ENCODE results near the gene CEP68.

The CEP68 gene

GRCh38 chr2:65057054-65057375, 799 bp downstream of the CEP68 start:
- no peak for DNase-seq (ENCODE audit: low read depth, low spot score)

- peak; percentile 38 for DNase-seq (ENCODE audit: low read depth, low spot score)
Measured at GRCh38 chr2:65057391-65058052, 1.3 kb downstream of the CEP68 start.

- DNase-seq (ENCODE audit: low read depth, low spot score) = no peak
Measured at GRCh38 chr2:65059071-65059470, 2.9 kb downstream of the CEP68 start.

- no peak for DNase-seq (ENCODE audit: low read depth, low spot score)
Measured at GRCh38 chr2:65061146-65061909, 5.1 kb downstream of the CEP68 start.

- DNase-seq (ENCODE audit: low read depth, low spot score) = no peak
Measured at GRCh38 chr2:65061910-65062339, 5.7 kb downstream of the CEP68 start.

- no peak for DNase-seq (ENCODE audit: low read depth, low spot score)
Measured at GRCh38 chr2:65062843-65063825, 6.9 kb downstream of the CEP68 start.

GRCh38 chr2:65064728-65065552, 8.7 kb downstream of the CEP68 start:
- no peak for DNase-seq (ENCODE audit: low read depth, low spot score)

GRCh38 chr2:65067806-65068553, 11.8 kb downstream of the CEP68 start:
- DNase-seq (ENCODE audit: low read depth, low spot score) = no peak

GRCh38 chr2:65069439-65069824, 13.2 kb downstream of the CEP68 start:
- DNase-seq (ENCODE audit: low read depth, low spot score) = no peak

GRCh38 chr2:65070172-65070830, 14.1 kb downstream of the CEP68 start:
- DNase-seq (ENCODE audit: low read depth, low spot score) = no peak

- no peak for DNase-seq (ENCODE audit: low read depth, low spot score)
Measured at GRCh38 chr2:65070856-65071255, 14.6 kb downstream of the CEP68 start.

GRCh38 chr2:65071499-65072180, 15.4 kb downstream of the CEP68 start:
- DNase-seq (ENCODE audit: low read depth, low spot score) = no peak

- no peak for DNase-seq (ENCODE audit: low read depth, low spot score)
Measured at GRCh38 chr2:65072181-65072970, 16.2 kb downstream of the CEP68 start.

GRCh38 chr2:65073879-65074565, 17.8 kb downstream of the CEP68 start:
- DNase-seq (ENCODE audit: low read depth, low spot score) = no peak

- DNase-seq (ENCODE audit: low read depth, low spot score) = no peak
Measured at GRCh38 chr2:65075176-65075575, 19.0 kb downstream of the CEP68 start.

- no peak for DNase-seq (ENCODE audit: low read depth, low spot score)
Measured at GRCh38 chr2:65075605-65076344, 19.6 kb downstream of the CEP68 start.

- DNase-seq (ENCODE audit: low read depth, low spot score) = no peak
Measured at GRCh38 chr2:65076345-65076710, 20.1 kb downstream of the CEP68 start.
